B cell (primary cell): ENCODE results near the gene HTRA1. TPM values are rescaled to one million over a fixed set of nuclear protein-coding genes. Genes with fewer than 3 reads are reported as not detected.

Experiments
- ATAC-seq: fragments of 200-7000 bp; cut with Tn5 transposase; one replicate; pipeline ENCODE4 v1.10.0; 2021; ENCODE audit warnings: low read depth, mild to moderate bottlenecking, moderate number of reproducible peaks, moderate library complexity
- CTCF ChIA-PET: fragments of 350-600 bp; sonication (Branson Sonifier 250); formaldehyde crosslinking; loops from one replicate; lab custom pipeline; 2021; ENCODE audit warnings: antibody characterized with exemption, inconsistent platforms; lab: Charles Lee
- POLR2A ChIA-PET: fragments of 350-600 bp; sonication (Branson Sonifier 250); formaldehyde crosslinking; loops from one replicate; lab custom pipeline; 2021; ENCODE audit warnings: antibody characterized with exemption; lab: Charles Lee
- DNase-seq: peaks from one replicate; pipeline ENCODE4 v3.0.0; 2013
- H2AFZ ChIP-seq: 2 replicates; pipeline ENCODE4 v1.6.1; 2012; ENCODE audit warnings: mild to moderate bottlenecking, low read depth, low read length; ENCODE audit not compliant: insufficient read depth, poor library complexity, severe bottlenecking
- H3K27ac ChIP-seq, 2 donors: 1 replicate in 1 of 2; 2 replicates in 1 of 2; pipeline ENCODE4 v1.5.1; 2012 to 2013; ENCODE audit warnings: low read length in 2 of 2, mild to moderate bottlenecking in 2 of 2, moderate library complexity in 1 of 2
- H3K27me3 ChIP-seq, 4 experiments: fragments of 200-600 bp in 1 of 4; sonication (generic) in 1 of 4; replicated peaks in 1 of 4; 1 replicate in 2 of 4; 2 replicates in 2 of 4; pipeline versions ENCODE4 v1.6.1 to v1.7.0; 2013 to 2016; ENCODE audit warnings: low read length in 3 of 4, mild to moderate bottlenecking in 2 of 4, mixed read lengths in 1 of 4, moderate library complexity in 1 of 4; ENCODE audit not compliant: insufficient read depth in 4 of 4, control insufficient read depth in 3 of 4; ENCODE audit errors: control extremely low read depth in 1 of 4
- H3K36me3 ChIP-seq, 2 experiments: replicated peaks in 1 of 2; 1 replicate in 1 of 2; 2 replicates in 1 of 2; pipeline versions ENCODE4 v1.6.1 to v1.7.1; 2013; ENCODE audit warnings: low read length in 1 of 2; ENCODE audit not compliant: insufficient read depth in 2 of 2, control insufficient read depth in 1 of 2; ENCODE audit errors: control extremely low read depth in 1 of 2, extremely low read depth in 1 of 2
- H3K4me1 ChIP-seq, 2 donors: fragments of 200-600 bp in 1 of 2; sonication (generic) in 1 of 2; 1 replicate in 1 of 2; 2 replicates in 1 of 2; pipeline versions ENCODE4 v1.5.1 to v1.6.1; 2013 to 2017; ENCODE audit warnings: low read length in 2 of 2; ENCODE audit not compliant: control insufficient read depth in 2 of 2, insufficient read depth in 2 of 2
- H3K4me2 ChIP-seq: replicated peaks from 2 replicates; pipeline ENCODE3; 2012; ENCODE audit warnings: mild to moderate bottlenecking, low read depth, low read length; ENCODE audit not compliant: poor library complexity, severe bottlenecking
- H3K4me3 ChIP-seq, 5 experiments: fragments of 200-600 bp in 1 of 5; sonication (generic) in 1 of 5; 1 replicate in 3 of 5; 2 replicates in 2 of 5; pipeline versions ENCODE4 v1.5.1 to v1.7.0; 2011 to 2016; ENCODE audit warnings: low read length in 4 of 5, mild to moderate bottlenecking in 4 of 5, low read depth in 2 of 5, control low read depth in 1 of 5, moderate library complexity in 1 of 5; ENCODE audit not compliant: insufficient read depth in 1 of 5; ENCODE audit errors: control extremely low read depth in 1 of 5, extremely low read depth in 1 of 5
- H3K79me2 ChIP-seq: fragments of 200-600 bp; sonication (generic); one replicate; pipeline ENCODE4 v1.6.0; 2016; ENCODE audit warnings: low read length; ENCODE audit not compliant: control insufficient read depth, insufficient read depth
- H3K9ac ChIP-seq: fragments of 200-600 bp; sonication (generic); 2 replicates; pipeline ENCODE4 v1.6.1; 2017; ENCODE audit warnings: mild to moderate bottlenecking, low read length, moderate library complexity
- H3K9me3 ChIP-seq, 3 donors: one replicate each; pipeline versions ENCODE4 v1.6.1 to v1.7.1; 2013; ENCODE audit warnings: low read length in 2 of 3; ENCODE audit not compliant: control insufficient read depth in 2 of 3, insufficient read depth in 1 of 3; ENCODE audit errors: control extremely low read depth in 1 of 3
- H4K20me1 ChIP-seq: 2 replicates; pipeline ENCODE4 v1.6.0; 2012; ENCODE audit warnings: mild to moderate bottlenecking, low read length; ENCODE audit not compliant: insufficient read depth, control insufficient read depth, poor library complexity, severe bottlenecking
- H3K27ac Mint-ChIP-seq: one replicate; pipeline ENCODE4 v1.8.0; 2021; ENCODE audit warnings: mixed read lengths
- H3K27me3 Mint-ChIP-seq: one replicate; pipeline ENCODE4 v1.8.0; 2021; ENCODE audit warnings: mixed read lengths
- H3K4me1 Mint-ChIP-seq: one replicate; pipeline ENCODE4 v1.8.0; 2021; ENCODE audit warnings: mixed read lengths
- H3K4me3 Mint-ChIP-seq: one replicate; pipeline ENCODE4 v1.8.0; 2021; ENCODE audit warnings: mixed read lengths
- H3K9me3 Mint-ChIP-seq: one replicate; pipeline ENCODE4 v1.8.0; 2022; ENCODE audit warnings: mixed read lengths; ENCODE audit not compliant: insufficient read depth
- CTCF ChIP-seq: fragments of 200-600 bp; IDR thresholded peaks from one replicate; pipeline ENCODE4 v1.8.0; 2022; ENCODE audit warnings: antibody characterized with exemption, mild to moderate bottlenecking
- EZH2 ChIP-seq: IDR thresholded peaks from 2 replicates; pipeline ENCODE4 v1.6.1; 2012; ENCODE audit warnings: borderline replicate concordance, low read depth, mild to moderate bottlenecking, moderate library complexity, low read length; ENCODE audit not compliant: insufficient read depth, poor library complexity, severe bottlenecking
- WGBS: methylation state at CpG from one replicate; pipeline ENCODE4 v1.1.5; 2013; ENCODE audit warnings: missing lambda C conversion rate; ENCODE audit not compliant: insufficient coverage; 5-methylcytosine and 5-hydroxymethylcytosine counted together
- intact Hi-C: fragments of 100-400 bp; cut with micrococcal nuclease; formaldehyde crosslinking; loops from one replicate; pipeline ENCODE4 v1.10.0; 2022
- polyA plus RNA-seq: library from polyadenylated mRNA; depleted of rRNA; stranded (reverse); fragments of >200 nt; gene quantifications from 2 replicates; pipeline ENCODE4 v1.2.3, GENCODE V29; 2012
- total RNA-seq, 2 donors: library from RNA; stranded (reverse); fragments of 120-200 nt in 1 of 2; gene quantifications; 1 replicate in 1 of 2; 2 replicates in 1 of 2; pipeline versions ENCODE4 v1.2.3 to v1.2.4, GENCODE V29; 2013 to 2022

The HTRA1 gene
- total and polyA plus RNA-seq, 2 donors (not counting 1 experiment from before 2014, with no cell fraction given) = not detected

GRCh38 chr10:122492999-122493481, 31.7 kb downstream of the HTRA1 start:
- Histone ChIP-seq H3K4me2 (no peak overlapping the region), H3K4me1 (no peaks in the 10 kb centered on the region), H2AFZ (no peak overlapping the region), H3K27me3 (no peaks in the 10 kb centered on the region), H3K79me2 (no peaks in the 10 kb centered on the region), H4K20me1 (no peaks in the 10 kb centered on the region), H3K4me3 (no peak overlapping the region), H3K9ac (no peak overlapping the region), H3K9me3 (no peaks in the 10 kb centered on the region), H3K36me3 (no peaks in the 10 kb centered on the region), H3K27ac (no peak overlapping the region)
- Mint-ChIP-seq H3K27ac (no peak overlapping the region), H3K4me3 (no peak overlapping the region), H3K27me3 (peaks cover 26% of the 10 kb centered on the region), H3K9me3 (no peaks in the 10 kb centered on the region), H3K4me1 (no peaks in the 10 kb centered on the region)
- ChIA-PET POLR2A (no interaction called here), CTCF (no interaction called here)
- WGBS = 90% methylated on average over 9 of the region's 9 CpGs
- intact Hi-C loops = no loop called here
- DNase-seq (no peak), ATAC-seq (no peak)
- TF ChIP-seq EZH2 = no peak
- no peak for TF ChIP-seq CTCF

- Histone ChIP-seq H3K36me3 (no peaks in the 10 kb centered on the region), H2AFZ (no peak overlapping the region), H3K4me3 (no peak overlapping the region), H3K4me1 (no peaks in the 10 kb centered on the region), H4K20me1 (no peaks in the 10 kb centered on the region), H3K27ac (no peak overlapping the region), H3K9me3 (no peaks in the 10 kb centered on the region), H3K9ac (no peak overlapping the region), H3K79me2 (no peaks in the 10 kb centered on the region), H3K4me2 (no peak overlapping the region), H3K27me3 (no peaks in the 10 kb centered on the region)
- no peak overlapping the region for H3K27ac Mint-ChIP-seq
- no peaks in the 10 kb centered on the region for H3K9me3 Mint-ChIP-seq
- DNase-seq (no peak), ATAC-seq (no peak)
- ChIA-PET POLR2A (no interaction called here), CTCF (no interaction called here)
- intact Hi-C loops = no loop called here
- WGBS = 93% methylated on average over 4 of the region's 4 CpGs
- H3K4me1 Mint-ChIP-seq = no peaks in the 10 kb centered on the region
- TF ChIP-seq CTCF (no peak), EZH2 (no peak)
- H3K4me3 Mint-ChIP-seq = no peak overlapping the region
- peaks cover 23% of the 10 kb centered on the region for H3K27me3 Mint-ChIP-seq
Observed at GRCh38 chr10:122493761-122494160, 32.4 kb downstream of the HTRA1 start.
